ENCODE data around the gene LRRTM2.

The LRRTM2 gene

GRCh38 chr5:138898299-138898698, 23.2 kb upstream of the LRRTM2 start:
- no peak overlapping the region for H2AFZ ChIP-seq (ENCODE audit: low read length)
- no peak for DNase-seq (ENCODE audit: low spot score)
- H4K91ac ChIP-seq (ENCODE audit: low read depth, low read length, poor library complexity), result no peak overlapping the region
- H3K27ac ChIP-seq (replicated peaks; ENCODE audit: low read length), result no peak overlapping the region
- no peak overlapping the region for H2BK120ac ChIP-seq (ENCODE audit: low read depth, low read length)
- H3K18ac ChIP-seq (ENCODE audit: low read length), result no peak overlapping the region
- H3K4me1 ChIP-seq (ENCODE audit: control insufficient read depth in 2 of 2, insufficient read depth in 1 of 2, low read depth in 1 of 2, low read length in 2 of 2), result peaks cover 4 to 5% of the 10 kb centered on the region in 2 donors
- H3K14ac ChIP-seq (ENCODE audit: low read length), result no peak overlapping the region
- peaks cover 0 to 6% of the 10 kb centered on the region in 2 donors for H3K9me3 ChIP-seq (replicated peaks in 1 of 2; ENCODE audit: control insufficient read depth in 2 of 2, insufficient read depth in 1 of 2, low read depth in 1 of 2, low read length in 2 of 2)
- H3K27me3 ChIP-seq (ENCODE audit: control insufficient read depth in 3 of 3, insufficient read depth in 3 of 3, low read depth in 1 of 3, low read length in 3 of 3), result no peaks in the 10 kb centered on the region
- WGBS, 2 donors (ENCODE audit: extremely low coverage in 2 of 2, insufficient read length in 2 of 2, insufficient replicate concordance in 1 of 2), result no CpG with 5 or more reads among the region's 1 CpG
- no peak overlapping the region for H3K4ac ChIP-seq (ENCODE audit: low read length)
- no peak overlapping the region for H2BK5ac ChIP-seq (ENCODE audit: low read length)
- H3K79me1 ChIP-seq (ENCODE audit: low read depth, low read length), result no peaks in the 10 kb centered on the region
- H2BK12ac ChIP-seq (ENCODE audit: low read length), result no peak overlapping the region
- no peak overlapping the region for H3K4me3 ChIP-seq (ENCODE audit: low read length in 2 of 2)
- no peak overlapping the region for H3K23ac ChIP-seq (ENCODE audit: low read depth, low read length, poor library complexity)
- H3K36me3 ChIP-seq (replicated peaks in 1 of 2; ENCODE audit: control insufficient read depth in 2 of 2, insufficient read depth in 2 of 2, low read length in 2 of 2), result peaks cover 2 to 67% of the 10 kb centered on the region in 2 donors
- no peak overlapping the region for H2BK15ac ChIP-seq (ENCODE audit: low read length)
- no peak overlapping the region for H2AK5ac ChIP-seq (ENCODE audit: low read depth, low read length)
- no peak overlapping the region for H3K4me2 ChIP-seq (ENCODE audit: insufficient read depth, low read length, poor library complexity, severe bottlenecking)
- no peak overlapping the region for H3K9ac ChIP-seq (ENCODE audit: low read depth, low read length, poor library complexity)
- H4K8ac ChIP-seq (ENCODE audit: low read depth, low read length), result no peak overlapping the region

DNA sequence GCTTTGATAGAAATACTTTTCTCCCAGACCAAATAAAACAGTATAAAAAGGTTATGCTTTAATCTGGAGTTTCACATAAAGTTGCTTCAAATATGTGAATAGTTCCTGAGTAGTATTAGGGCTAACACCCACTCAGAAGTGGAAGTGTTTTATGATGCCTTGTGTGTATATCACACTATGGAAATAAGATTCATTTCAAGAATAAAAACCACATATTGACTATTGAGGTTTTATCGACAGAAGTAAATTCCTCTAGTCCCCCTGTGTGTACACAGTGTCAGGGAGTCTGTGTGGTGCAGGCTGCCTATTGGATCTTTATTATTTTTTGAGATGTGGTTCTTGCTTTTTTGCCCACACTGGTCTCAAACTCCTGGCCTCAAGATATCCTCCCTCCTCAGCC, 20.8 kb upstream of the LRRTM2 start:
- Histone ChIP-seq H3K9ac (ENCODE audit: low read depth, low read length, poor library complexity) (no peak overlapping the region), H3K18ac (ENCODE audit: low read length) (no peak overlapping the region), H3K23ac (ENCODE audit: low read depth, low read length, poor library complexity) (no peak overlapping the region), H2BK15ac (ENCODE audit: low read length) (no peak overlapping the region), H3K79me1 (ENCODE audit: low read depth, low read length) (no peaks in the 10 kb centered on the region), H3K9me3 (replicated peaks in 1 of 2; ENCODE audit: control insufficient read depth in 2 of 2, insufficient read depth in 1 of 2, low read depth in 1 of 2, low read length in 2 of 2) (peaks cover 2 to 11% of the 10 kb centered on the region in 2 donors), H3K4me1 (ENCODE audit: control insufficient read depth in 2 of 2, insufficient read depth in 1 of 2, low read depth in 1 of 2, low read length in 2 of 2) (no peaks in the 10 kb centered on the region), H2BK120ac (ENCODE audit: low read depth, low read length) (no peak overlapping the region), H3K14ac (ENCODE audit: low read length) (no peak overlapping the region), H3K4me3 (ENCODE audit: low read length in 2 of 2) (no peak overlapping the region), H3K4me2 (ENCODE audit: insufficient read depth, low read length, poor library complexity, severe bottlenecking) (no peak overlapping the region), H4K91ac (ENCODE audit: low read depth, low read length, poor library complexity) (no peak overlapping the region), H4K8ac (ENCODE audit: low read depth, low read length) (no peak overlapping the region), H3K27ac (replicated peaks; ENCODE audit: low read length) (no peak overlapping the region), H2AFZ (ENCODE audit: low read length) (no peak overlapping the region), H2BK5ac (ENCODE audit: low read length) (no peak overlapping the region), H2BK12ac (ENCODE audit: low read length) (no peak overlapping the region), H3K36me3 (replicated peaks in 1 of 2; ENCODE audit: control insufficient read depth in 2 of 2, insufficient read depth in 2 of 2, low read length in 2 of 2) (peaks cover 10 to 68% of the 10 kb centered on the region in 2 donors), H3K4ac (ENCODE audit: low read length) (no peak overlapping the region), H2AK5ac (ENCODE audit: low read depth, low read length) (no peak overlapping the region), H3K27me3 (ENCODE audit: control insufficient read depth in 3 of 3, insufficient read depth in 3 of 3, low read depth in 1 of 3, low read length in 3 of 3) (no peaks in the 10 kb centered on the region)
- DNase-seq (ENCODE audit: low spot score), result no peak
- no CpG with 5 or more reads among the region's 1 CpG for WGBS, 2 donors (ENCODE audit: extremely low coverage in 2 of 2, insufficient read length in 2 of 2, insufficient replicate concordance in 1 of 2)

GRCh38 chr5:138890644-138891043, 15.5 kb upstream of the LRRTM2 start:
- H3K23ac ChIP-seq (ENCODE audit: low read depth, low read length, poor library complexity), result no peak overlapping the region
- H3K4ac ChIP-seq (ENCODE audit: low read length), result no peak overlapping the region
- H3K9me3 ChIP-seq (replicated peaks in 1 of 2; ENCODE audit: control insufficient read depth in 2 of 2, insufficient read depth in 1 of 2, low read depth in 1 of 2, low read length in 2 of 2), result peaks cover 16 to 25% of the 10 kb centered on the region in 2 donors
- H3K27me3 ChIP-seq (ENCODE audit: control insufficient read depth in 3 of 3, insufficient read depth in 3 of 3, low read depth in 1 of 3, low read length in 3 of 3), result no peaks in the 10 kb centered on the region
- H2BK120ac ChIP-seq (ENCODE audit: low read depth, low read length), result no peak overlapping the region
- no peak overlapping the region for H2BK12ac ChIP-seq (ENCODE audit: low read length)
- no peak for DNase-seq (ENCODE audit: low spot score)
- H3K9ac ChIP-seq (ENCODE audit: low read depth, low read length, poor library complexity), result no peak overlapping the region
- H3K14ac ChIP-seq (ENCODE audit: low read length), result no peak overlapping the region
- no peak overlapping the region for H2BK15ac ChIP-seq (ENCODE audit: low read length)
- H3K4me2 ChIP-seq (ENCODE audit: insufficient read depth, low read length, poor library complexity, severe bottlenecking), result no peak overlapping the region
- no peak overlapping the region for H3K27ac ChIP-seq (replicated peaks; ENCODE audit: low read length)
- no peak overlapping the region for H2BK5ac ChIP-seq (ENCODE audit: low read length)
- no peak overlapping the region for H3K18ac ChIP-seq (ENCODE audit: low read length)
- H3K4me3 ChIP-seq (ENCODE audit: low read length in 2 of 2), result no peak overlapping the region
- no peak overlapping the region for H2AFZ ChIP-seq (ENCODE audit: low read length)
- peaks cover 23 to 76% of the 10 kb centered on the region in 2 donors for H3K36me3 ChIP-seq (replicated peaks in 1 of 2; ENCODE audit: control insufficient read depth in 2 of 2, insufficient read depth in 2 of 2, low read length in 2 of 2)
- H4K8ac ChIP-seq (ENCODE audit: low read depth, low read length), result no peak overlapping the region
- peaks cover 1% of the 10 kb centered on the region for H3K79me1 ChIP-seq (ENCODE audit: low read depth, low read length)
- H4K91ac ChIP-seq (ENCODE audit: low read depth, low read length, poor library complexity), result no peak overlapping the region
- H2AK5ac ChIP-seq (ENCODE audit: low read depth, low read length), result no peak overlapping the region
- no peaks in the 10 kb centered on the region for H3K4me1 ChIP-seq (ENCODE audit: control insufficient read depth in 2 of 2, insufficient read depth in 1 of 2, low read depth in 1 of 2, low read length in 2 of 2)

- Histone ChIP-seq H2AFZ (ENCODE audit: low read length) (no peak overlapping the region), H4K91ac (ENCODE audit: low read depth, low read length, poor library complexity) (no peak overlapping the region), H2BK5ac (ENCODE audit: low read length) (no peak overlapping the region), H3K18ac (ENCODE audit: low read length) (no peak overlapping the region), H2BK12ac (ENCODE audit: low read length) (no peak overlapping the region), H3K79me1 (ENCODE audit: low read depth, low read length) (peaks cover 1% of the 10 kb centered on the region), H4K8ac (ENCODE audit: low read depth, low read length) (no peak overlapping the region), H3K23ac (ENCODE audit: low read depth, low read length, poor library complexity) (no peak overlapping the region), H3K36me3 (replicated peaks in 1 of 2; ENCODE audit: control insufficient read depth in 2 of 2, insufficient read depth in 2 of 2, low read length in 2 of 2) (peaks cover 23 to 73% of the 10 kb centered on the region in 2 donors), H3K4ac (ENCODE audit: low read length) (no peak overlapping the region), H3K14ac (ENCODE audit: low read length) (no peak overlapping the region), H3K27ac (replicated peaks; ENCODE audit: low read length) (no peak overlapping the region), H3K27me3 (ENCODE audit: control insufficient read depth in 3 of 3, insufficient read depth in 3 of 3, low read depth in 1 of 3, low read length in 3 of 3) (no peaks in the 10 kb centered on the region), H3K4me1 (ENCODE audit: control insufficient read depth in 2 of 2, insufficient read depth in 1 of 2, low read depth in 1 of 2, low read length in 2 of 2) (no peaks in the 10 kb centered on the region), H3K4me2 (ENCODE audit: insufficient read depth, low read length, poor library complexity, severe bottlenecking) (no peak overlapping the region), H2BK120ac (ENCODE audit: low read depth, low read length) (no peak overlapping the region), H3K4me3 (ENCODE audit: low read length in 2 of 2) (no peak overlapping the region), H3K9ac (ENCODE audit: low read depth, low read length, poor library complexity) (no peak overlapping the region), H3K9me3 (replicated peaks in 1 of 2; ENCODE audit: control insufficient read depth in 2 of 2, insufficient read depth in 1 of 2, low read depth in 1 of 2, low read length in 2 of 2) (peaks cover 16 to 25% of the 10 kb centered on the region in 2 donors), H2BK15ac (ENCODE audit: low read length) (no peak overlapping the region), H2AK5ac (ENCODE audit: low read depth, low read length) (no peak overlapping the region)
- no peak for DNase-seq (ENCODE audit: low spot score)
Measured at GRCh38 chr5:138889994-138890393, 14.9 kb upstream of the LRRTM2 start.

Data from neuronal stem cell (in vitro differentiated cells).